DLD1 (cell line): Measurements from ENCODE around the gene PRR5.
"Not testable (repeated sequence)": the region's sequence is repeated elsewhere in the genome, so short reads cannot be mapped to it uniquely, and the experiment has no call there.

Source experiments
- in situ Hi-C: cut with HindIII; loops from 2 replicates; pipeline ENCODE4 v1.10.0; 2017; ENCODE audit warnings: low sequenced_read_pairs

Gene PRR5

GRCh38 chr22:44672632-44673031 lies 29.4 kb upstream of the PRR5 start:
- in situ Hi-C loops, result no loop called here

- in situ Hi-C loops, result no loop called here
Observed at GRCh38 chr22:44673406-44673805, 28.6 kb upstream of the PRR5 start.

DNA sequence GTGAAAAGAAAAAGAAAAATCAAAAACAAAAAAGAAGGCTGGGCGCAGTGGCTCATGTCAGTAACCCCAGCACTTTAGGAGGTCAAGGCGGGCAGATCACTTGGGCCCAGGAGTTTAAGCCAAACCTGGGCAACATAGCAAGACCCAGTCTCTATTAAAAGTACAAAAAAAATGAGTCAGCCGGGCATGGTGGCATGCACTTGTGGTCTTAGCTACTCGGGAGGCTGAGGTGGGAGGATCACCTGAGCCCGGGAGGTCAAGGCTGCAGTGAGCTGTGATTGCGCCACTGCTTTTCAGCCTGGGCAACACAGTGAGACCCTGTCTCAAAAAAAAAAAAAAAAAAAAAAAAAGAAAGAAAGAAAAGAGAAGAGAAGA lies 26.0 kb upstream of the PRR5 start:
- in situ Hi-C loops, result not testable (repeated sequence)

- in situ Hi-C loops, result no loop called here
Observed at GRCh38 chr22:44676441-44677352, 25.3 kb upstream of the PRR5 start.

DNA sequence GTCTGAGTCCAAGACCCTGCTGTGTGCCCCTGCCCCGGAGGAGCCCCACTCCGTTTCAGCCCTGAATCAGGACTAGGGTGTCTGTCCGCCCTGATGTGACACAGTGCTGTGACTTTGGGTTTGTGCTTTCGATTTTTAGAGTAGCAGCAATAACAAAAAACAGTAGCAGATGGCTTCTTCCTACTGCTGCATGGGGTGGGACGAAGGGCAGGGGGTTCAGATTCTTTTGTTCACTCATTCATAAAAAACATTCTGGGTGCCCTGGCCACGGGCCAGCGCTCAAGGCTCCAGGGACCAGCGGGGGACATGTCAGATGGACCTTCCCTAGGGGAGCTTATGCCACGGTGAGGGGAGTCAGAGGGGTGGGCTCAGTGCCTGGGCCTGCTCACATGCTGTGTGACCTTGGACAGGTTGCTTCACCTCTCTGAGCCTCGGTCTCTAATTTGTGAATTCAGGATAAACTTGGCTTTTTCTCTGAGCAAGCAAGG lies 24.6 kb upstream of the PRR5 start:
- in situ Hi-C loops, result no loop called here

DNA sequence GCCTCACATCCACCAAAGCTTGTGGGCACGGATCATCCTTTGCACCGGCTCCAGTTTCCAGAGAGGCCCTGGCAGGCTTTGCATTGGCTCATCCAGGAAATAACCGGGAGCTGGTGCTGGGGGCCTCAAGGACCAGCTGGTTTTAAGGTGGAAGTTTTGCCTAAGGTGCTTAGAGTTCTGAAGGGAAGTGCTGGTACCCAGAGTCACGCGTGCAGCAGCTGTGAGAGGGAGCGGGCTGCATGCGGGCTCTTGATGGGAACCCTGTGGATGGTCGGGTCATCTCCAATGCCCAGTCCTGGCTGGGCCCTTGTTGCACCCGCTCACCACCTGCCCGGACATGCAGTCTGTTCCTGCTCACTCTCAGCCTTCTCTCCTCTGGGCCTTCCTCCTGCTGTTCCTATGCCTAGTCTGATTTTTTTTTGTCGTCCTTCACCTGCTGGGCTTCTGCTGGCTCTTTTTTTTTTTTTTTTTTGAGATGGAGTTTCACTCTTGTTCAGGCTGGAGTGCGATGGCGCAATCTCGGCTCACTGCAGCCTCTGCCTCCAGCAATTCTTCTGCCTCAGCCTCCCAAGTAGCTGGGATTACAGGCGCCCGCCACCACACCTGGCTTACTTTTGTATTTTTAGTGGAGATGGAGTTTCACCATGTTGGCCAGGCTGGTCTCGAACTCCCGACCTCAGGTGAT lies 24.0 kb upstream of the PRR5 start:
- in situ Hi-C loops, result no loop called here

- in situ Hi-C loops, result no loop called here
Observed at GRCh38 chr22:44678556-44679305, 23.3 kb upstream of the PRR5 start.

GRCh38 chr22:44679306-44679647 lies 22.7 kb upstream of the PRR5 start:
- in situ Hi-C loops, result not testable (repeated sequence)

GRCh38 chr22:44680058-44680457 lies 21.9 kb upstream of the PRR5 start:
- in situ Hi-C loops, result no loop called here

GRCh38 chr22:44680481-44680894 lies 21.5 kb upstream of the PRR5 start:
- in situ Hi-C loops, result no loop called here

- in situ Hi-C loops, result no loop called here
Observed at GRCh38 chr22:44682556-44683168, 19.3 kb upstream of the PRR5 start.

DNA sequence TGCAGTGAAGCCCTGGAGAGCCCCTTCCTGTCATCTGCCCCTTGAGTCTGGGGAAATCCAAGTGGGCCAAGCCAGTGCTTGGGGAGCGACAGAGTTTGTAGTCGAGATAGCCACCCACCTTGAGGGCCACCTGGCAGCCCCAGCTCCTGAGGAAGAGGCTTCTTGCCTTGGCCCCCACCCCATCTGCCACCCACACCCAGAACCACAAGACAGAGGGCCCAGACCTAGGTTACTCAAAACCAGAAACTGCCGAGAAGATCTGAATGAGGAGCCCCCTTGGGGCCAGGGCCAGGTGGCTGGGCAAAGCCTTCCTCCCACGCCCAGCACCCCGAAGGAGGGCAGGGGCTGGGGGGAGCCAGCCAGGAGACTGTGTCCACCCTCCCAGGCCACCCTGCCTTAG lies 18.8 kb upstream of the PRR5 start:
- in situ Hi-C loops, result no loop called here

DNA sequence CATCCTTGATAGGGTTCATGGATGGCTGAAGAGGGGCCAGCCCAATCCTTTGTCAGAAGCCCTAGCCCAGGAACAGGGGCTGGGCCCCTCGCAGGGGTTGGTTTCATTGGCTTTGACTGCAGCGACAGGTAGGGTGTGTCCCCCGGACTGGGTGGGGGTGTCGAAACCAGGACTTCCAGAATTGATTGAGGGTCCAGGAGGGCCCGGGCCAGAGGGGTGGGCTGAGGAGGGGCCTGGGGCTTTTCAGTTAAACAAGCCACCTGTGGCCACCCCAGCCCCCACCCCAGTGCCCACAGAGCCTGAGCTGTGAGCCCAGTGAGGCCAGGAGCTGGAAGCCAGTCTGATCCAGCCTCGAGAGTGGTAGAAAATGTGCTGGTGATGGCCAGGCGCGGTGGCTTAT lies 18.1 kb upstream of the PRR5 start:
- in situ Hi-C loops, result no loop called here

DNA sequence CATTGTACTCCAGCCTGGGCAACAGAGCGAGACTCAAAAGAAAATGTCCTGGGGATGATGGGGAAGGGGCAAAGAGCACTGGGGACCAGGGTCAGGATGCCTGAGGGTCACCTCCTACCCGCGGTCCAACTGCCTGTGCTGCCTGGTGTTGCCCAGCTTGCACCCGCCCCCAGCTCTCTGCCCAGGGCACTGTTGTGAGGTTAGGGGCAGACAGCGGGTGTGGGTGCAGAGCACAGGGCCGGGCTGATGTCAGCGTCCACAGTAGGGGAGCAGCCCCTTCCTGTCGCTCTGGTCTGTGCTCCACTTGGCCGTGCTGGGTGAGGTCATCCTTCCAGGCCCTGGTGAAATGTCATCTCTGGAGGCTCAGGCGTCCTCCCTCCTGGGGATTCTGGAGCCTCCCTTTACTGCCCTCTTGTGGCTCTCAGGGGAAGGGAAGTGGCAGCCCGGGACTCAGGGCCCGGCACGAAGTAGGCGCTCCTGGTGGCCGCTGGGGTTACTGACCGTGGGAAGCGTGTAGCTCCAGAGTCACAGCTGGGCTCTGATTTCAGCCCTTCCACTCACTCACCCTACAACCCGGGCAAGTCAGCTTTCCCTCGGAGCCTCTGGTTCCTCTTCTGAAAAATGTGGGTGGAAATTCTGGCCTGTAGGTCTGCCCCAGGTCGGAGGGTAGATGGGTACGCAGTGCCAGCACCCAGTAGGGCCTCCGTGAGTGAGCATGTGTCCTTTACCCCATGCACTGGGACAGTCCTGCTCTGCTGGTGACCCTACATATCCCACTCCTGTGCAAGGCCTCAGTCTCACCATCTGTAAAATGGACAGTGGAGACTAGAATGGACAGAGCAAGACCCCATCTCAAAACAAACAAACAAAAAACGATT lies 17.3 kb upstream of the PRR5 start:
- in situ Hi-C loops, result no loop called here

GRCh38 chr22:44685384-44686056 lies 16.5 kb upstream of the PRR5 start:
- in situ Hi-C loops, result no loop called here

DNA sequence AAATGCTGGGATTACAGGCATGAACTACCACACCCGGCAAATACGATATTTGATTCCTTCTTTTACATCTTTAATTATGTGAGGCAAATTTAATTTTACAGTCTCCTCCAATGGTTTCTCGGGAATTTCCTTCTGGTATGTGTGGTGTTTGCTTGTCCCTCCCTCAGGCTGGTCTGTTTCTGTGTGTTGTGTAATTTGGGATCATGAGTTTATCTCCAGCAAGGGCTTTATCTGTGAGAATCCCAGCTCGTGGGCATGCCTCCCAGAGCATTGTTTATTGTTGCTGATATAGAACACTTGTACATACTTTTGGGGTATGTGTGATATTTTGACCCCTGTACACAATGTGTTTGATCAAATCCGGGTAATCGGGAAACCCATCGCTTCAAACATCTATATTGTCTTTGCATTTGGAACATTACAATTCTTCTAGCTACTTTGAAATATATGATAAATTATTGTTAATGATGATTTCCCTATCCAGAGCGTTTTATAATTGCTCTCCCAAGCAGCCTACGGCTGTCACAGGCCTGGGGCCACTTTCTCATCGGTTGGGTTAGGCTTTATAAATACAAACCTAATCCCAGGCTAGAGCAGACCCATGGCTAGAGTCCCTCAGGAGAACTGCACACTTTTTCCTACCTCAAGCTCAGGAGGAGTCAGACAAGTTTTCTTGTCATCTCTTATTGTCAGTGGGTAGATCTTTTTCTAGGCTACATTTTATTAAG lies 15.0 kb upstream of the PRR5 start:
- in situ Hi-C loops, result no loop called here

DNA sequence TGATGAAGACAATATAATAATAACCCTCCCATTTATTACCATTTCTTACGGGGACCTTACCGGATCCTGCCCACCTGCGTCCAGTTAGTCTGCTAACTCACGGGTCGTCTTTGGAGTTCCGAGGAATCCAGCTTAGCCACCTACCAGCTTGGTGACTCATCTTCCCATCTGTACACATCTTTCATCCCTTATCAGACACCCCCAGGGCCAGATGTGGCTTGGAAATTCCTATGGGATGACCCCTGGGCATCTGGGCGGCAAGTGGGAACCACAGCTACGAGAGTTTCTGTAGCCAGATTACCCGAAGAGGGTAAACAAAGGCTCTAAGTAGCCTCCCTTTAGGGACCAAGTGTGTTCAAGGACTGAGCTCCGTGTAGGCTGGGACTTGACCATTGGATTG lies 12.8 kb upstream of the PRR5 start:
- in situ Hi-C loops, result no loop called here

DNA sequence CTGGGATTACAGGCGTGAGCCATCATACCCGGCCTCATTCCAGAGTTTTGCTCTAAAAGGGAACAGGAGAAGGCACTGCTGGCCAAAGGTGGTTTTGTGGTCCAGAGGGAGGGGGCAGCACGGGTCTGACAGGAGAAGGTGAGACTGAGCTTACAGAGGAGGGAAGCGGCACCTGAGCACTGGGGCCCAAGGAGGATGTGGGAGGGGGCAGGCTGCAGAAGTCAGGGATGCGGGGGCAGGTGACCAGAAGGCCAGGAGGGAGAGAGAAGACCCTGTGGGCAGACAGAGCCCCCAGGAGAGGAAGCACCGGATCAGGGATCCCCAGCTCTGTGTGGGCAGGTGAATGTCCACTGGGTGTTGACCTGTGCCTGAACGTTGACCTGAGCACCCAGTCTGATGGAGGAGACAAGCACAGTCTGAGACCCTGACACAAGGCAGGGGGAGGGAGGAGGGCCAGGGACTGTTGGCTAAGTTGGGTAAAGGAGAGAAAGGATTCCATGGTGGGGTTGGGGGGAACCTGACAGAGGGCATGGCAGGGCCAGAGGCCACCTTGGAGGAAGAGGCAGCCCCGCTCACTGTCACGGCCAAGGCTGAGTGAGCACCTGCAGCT lies 12.0 kb upstream of the PRR5 start:
- in situ Hi-C loops, result no loop called here
